Suprapubic skin (tissue), 3 donors: ENCODE measurements around the gene PLOD1.

Experiments used
- CTCF ChIP-seq, 2 donors: fragments of 200-600 bp in 1 of 2; fragments of 450-650 bp in 1 of 2; sonication (generic) in 1 of 2; IDR thresholded peaks; one replicate each; pipeline ENCODE4 v1.5.1; 2016 to 2019; ENCODE audit warnings: antibody characterized with exemption in 2 of 2, mild to moderate bottlenecking in 1 of 2, moderate library complexity in 1 of 2
- POLR2A ChIP-seq, 2 donors: fragments of 450-650 bp; IDR thresholded peaks; one replicate each; pipeline ENCODE4 v1.6.1; 2017; ENCODE audit warnings: antibody characterized with exemption in 2 of 2, mild to moderate bottlenecking in 2 of 2, moderate library complexity in 2 of 2

DNA sequence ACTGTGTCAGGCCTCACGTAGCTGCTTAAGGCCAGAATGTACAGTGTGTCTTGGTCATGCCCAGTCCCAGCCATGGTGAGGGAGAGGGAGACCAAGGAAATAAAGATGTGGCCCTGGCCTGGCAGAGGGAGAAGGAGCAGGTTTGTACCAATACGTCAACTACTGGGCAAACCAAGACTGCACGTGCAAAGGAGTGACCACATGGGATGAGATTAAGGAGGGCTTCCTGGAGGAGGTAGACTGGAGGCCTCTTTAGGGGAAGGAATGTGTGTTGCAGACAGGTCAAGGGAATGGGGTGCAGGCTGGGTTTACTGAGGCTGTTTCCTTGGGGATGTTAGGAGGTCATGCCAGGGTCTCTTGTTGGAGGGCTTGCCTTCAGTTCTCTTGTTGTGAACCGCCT, 7.8 kb downstream of the PLOD1 start:
- TF ChIP-seq CTCF (IDR thresholded peaks at IDR 0.05) (no peak), POLR2A (IDR thresholded peaks at IDR 0.05) (no peak)
